GM12878 (cell line): ENCODE measurements around the gene SOX18. TPM values are rescaled to one million over a fixed set of nuclear protein-coding genes. Genes with fewer than 3 reads are reported as not detected.
A peak's percentile ranks its signal among the peaks of the same experiment; 100 is the strongest.

ENCODE experiments used
- BHLHE40 ChIP-seq, 2 experiments: fragments of 450-650 bp in 1 of 2; IDR thresholded peaks; 2 replicates each; pipeline ENCODE4 v1.6.1; 2011 to 2017; ENCODE audit warnings: low read depth in 2 of 2, borderline replicate concordance in 1 of 2, improper control_type of control experiment in 1 of 2, low read length in 1 of 2, mild to moderate bottlenecking in 1 of 2
- BMI1 ChIP-seq: fragments of 450-650 bp; IDR thresholded peaks from 2 replicates; pipeline ENCODE4 v1.6.1; 2016; ENCODE audit warnings: mild to moderate bottlenecking, moderate library complexity, borderline replicate concordance
- CBFB ChIP-seq: IDR thresholded peaks from 2 replicates; pipeline ENCODE4 v1.6.1; 2016; ENCODE audit warnings: antibody characterized with exemption, low read depth
- CBX3 ChIP-seq: fragments of 200-600 bp; sonication (generic); IDR thresholded peaks from 2 replicates; pipeline ENCODE4 v1.6.1; 2016; ENCODE audit warnings: low read depth, borderline replicate concordance
- DPF2 ChIP-seq: fragments of 450-650 bp; IDR thresholded peaks from 2 replicates; pipeline ENCODE4 v1.6.1; 2017; ENCODE audit warnings: mild to moderate bottlenecking
- EED ChIP-seq: sonication (generic); IDR thresholded peaks from 2 replicates; pipeline ENCODE4 v1.6.1; 2016; ENCODE audit warnings: antibody characterized with exemption, low read depth
- ELK1 ChIP-seq: IDR thresholded peaks from 2 replicates; pipeline ENCODE4 v1.6.1; 2012; ENCODE audit warnings: low read depth, low read length, improper control_type of control experiment
- ETV6 ChIP-seq, 2 experiments: fragments of 450-650 bp in 1 of 2; IDR thresholded peaks in 1 of 2; conservative IDR thresholded peaks in 1 of 2; 2 replicates each; pipeline ENCODE4 v1.6.1; 2014; ENCODE audit warnings: antibody characterized with exemption in 1 of 2, borderline replicate concordance in 1 of 2, low read depth in 1 of 2, mild to moderate bottlenecking in 1 of 2, moderate library complexity in 1 of 2
- JUNB ChIP-seq: IDR thresholded peaks from 2 replicates; pipeline ENCODE4 v1.6.1; 2016; ENCODE audit warnings: antibody characterized with exemption, mild to moderate bottlenecking
- MEF2B ChIP-seq: fragments of 450-650 bp; IDR thresholded peaks from 2 replicates; pipeline ENCODE4 v1.6.1; 2018; ENCODE audit warnings: mild to moderate bottlenecking, moderate library complexity; ENCODE audit not compliant: partially characterized antibody, poor library complexity, severe bottlenecking
- NFIC ChIP-seq: IDR thresholded peaks from 2 replicates; pipeline ENCODE4 v1.6.1; 2012; ENCODE audit warnings: low read depth, mild to moderate bottlenecking, inconsistent platforms, low read length, moderate library complexity
- PAX8 ChIP-seq: fragments of 450-650 bp; IDR thresholded peaks from 2 replicates; pipeline ENCODE4 v1.6.1; 2017; ENCODE audit warnings: mild to moderate bottlenecking, moderate library complexity
- POLR2AphosphoS5 ChIP-seq: IDR thresholded peaks from 2 replicates; pipeline ENCODE4 v1.6.1; 2011; ENCODE audit warnings: mild to moderate bottlenecking, low read length, inconsistent platforms
- PRDM15 ChIP-seq: fragments of 450-650 bp; formaldehyde crosslinking; IDR thresholded peaks from 2 replicates; pipeline ENCODE4 v1.4.0; 2020; ENCODE audit warnings: mild to moderate bottlenecking, moderate library complexity
- SIN3A ChIP-seq: IDR thresholded peaks from 2 replicates; pipeline ENCODE4 v1.6.1; 2012; ENCODE audit warnings: low read depth, low read length, improper control_type of control experiment
- SP1 ChIP-seq: IDR thresholded peaks from one replicate; pipeline ENCODE4 v1.6.1; 2011; ENCODE audit warnings: low read depth, low read length
- SPI1 ChIP-seq: IDR thresholded peaks from 2 replicates; pipeline ENCODE4 v1.6.1; 2011; ENCODE audit warnings: low read depth, mild to moderate bottlenecking, low read length, moderate library complexity, borderline replicate concordance; ENCODE audit not compliant: insufficient read depth
- SUPT20H ChIP-seq: IDR thresholded peaks from 2 replicates; pipeline ENCODE4 v1.6.1; 2011; ENCODE audit warnings: low read depth, mild to moderate bottlenecking, low read length, moderate library complexity, borderline replicate concordance; ENCODE audit not compliant: control insufficient read depth
- TCF12 ChIP-seq: IDR thresholded peaks from 2 replicates; pipeline ENCODE4 v1.6.1; 2011; ENCODE audit warnings: low read depth, mild to moderate bottlenecking, low read length
- TCF3 ChIP-seq: IDR thresholded peaks from 2 replicates; pipeline ENCODE4 v1.6.1; 2012; ENCODE audit warnings: low read depth, mild to moderate bottlenecking, low read length, borderline replicate concordance; ENCODE audit not compliant: insufficient read depth
- ZBTB40 ChIP-seq: fragments of 450-650 bp; IDR thresholded peaks from 2 replicates; pipeline ENCODE4 v1.6.1; 2016; ENCODE audit warnings: mild to moderate bottlenecking, moderate library complexity, borderline replicate concordance
- polyA plus RNA-seq, 11 experiments: library from polyadenylated mRNA; depleted of rRNA in 4 of 11; unstranded in 6 of 11; stranded (reverse) in 5 of 11; fragments of >200 nt; fragmentation: Nextera tagmentation in 4 of 11; fragmentation: Illumina TruSeq in 1 of 11; extraction: Ambion mirVana in 4 of 11; extraction: Trizol in 1 of 11; gene quantifications; 1 replicate in 1 of 11; 2 replicates in 10 of 11; pipeline versions ENCODE4 v1.2.1 to v1.2.3, GENCODE V29; 2011 to 2016; ENCODE audit warnings: inconsistent platforms in 2 of 11, missing spikeins in 2 of 11, low read depth in 1 of 11
- total RNA-seq, 4 experiments: library from RNA; depleted of rRNA in 3 of 4; stranded (reverse); fragments of >200 nt in 3 of 4; fragmentation: Illumina TruSeq in 1 of 4; extraction: Trizol in 1 of 4; gene quantifications; 2 replicates each; pipeline versions ENCODE4 v1.2.1 to v1.2.3, GENCODE V29; 2013 to 2021

The SOX18 gene
- total and polyA plus RNA-seq, 10 of the 15 experiments (the other 5 are each of a cell fraction or from before 2014, with no cell fraction given) = 0.05 to 5.6 (median 0.28) TPM; not detected in 3

- TF ChIP-seq PRDM15 (CRISPR knock-in tag) (no peak), POLR2AphosphoS5 (peak; percentile 58; the same call in 1 of the 2 replicates), CBFB (0 out of 2 replicates have a peak, but pooled peaks have one; percentile 51), PAX8 (no peak), DPF2 (peak; percentile 48; the same call in 1 of the 2 replicates), NFIC (no peak), EED (peak; percentile 83), SPI1 (peak; percentile 95), BMI1 (no peak), TCF12 (no peak), SIN3A (peak; percentile 69; the same call in 1 of the 2 replicates), TCF3 (0 out of 2 replicates have a peak, but pooled peaks have one; percentile 20), ZBTB40 (peak; percentile 60; the same call in 1 of the 2 replicates), MEF2B (peak; percentile 67), CBX3 (no peak), SUPT20H (no peak), SP1 (peak; percentile 65), ELK1 (peak; percentile 43; the same call in 1 of the 2 replicates), ETV6 (conservative IDR thresholded peaks at IDR 0.05 in 1 of 2, IDR thresholded peaks at IDR 0.05 in 1 of 2; ENCODE audit: borderline replicate concordance in 1 of 2, low read depth in 1 of 2) (peak in 1 of 2 experiments; percentile 89; a peak in 2 of 4 replicates), JUNB (no peak), BHLHE40 (IDR thresholded peaks at IDR 0.05; ENCODE audit: borderline replicate concordance in 1 of 2, low read depth in 2 of 2, low read length in 1 of 2) (peak; percentile 41 to 52; a peak in 1 of 4 replicates)
These were observed 27.7 kb upstream of the SOX18 start (continued) for GRCh38 chr20:64077094-64077493.
